ENCODE measurements around the gene ATP8B3. TPM values are rescaled to one million over a fixed set of nuclear protein-coding genes. Genes with fewer than 3 reads are reported as not detected.

The ATP8B3 gene
- total and polyA plus RNA-seq, 10 of the 15 experiments (the other 5 are each of a cell fraction or from before 2014, with no cell fraction given) = 0.13 to 1.7 (median 0.52) TPM

DNA sequence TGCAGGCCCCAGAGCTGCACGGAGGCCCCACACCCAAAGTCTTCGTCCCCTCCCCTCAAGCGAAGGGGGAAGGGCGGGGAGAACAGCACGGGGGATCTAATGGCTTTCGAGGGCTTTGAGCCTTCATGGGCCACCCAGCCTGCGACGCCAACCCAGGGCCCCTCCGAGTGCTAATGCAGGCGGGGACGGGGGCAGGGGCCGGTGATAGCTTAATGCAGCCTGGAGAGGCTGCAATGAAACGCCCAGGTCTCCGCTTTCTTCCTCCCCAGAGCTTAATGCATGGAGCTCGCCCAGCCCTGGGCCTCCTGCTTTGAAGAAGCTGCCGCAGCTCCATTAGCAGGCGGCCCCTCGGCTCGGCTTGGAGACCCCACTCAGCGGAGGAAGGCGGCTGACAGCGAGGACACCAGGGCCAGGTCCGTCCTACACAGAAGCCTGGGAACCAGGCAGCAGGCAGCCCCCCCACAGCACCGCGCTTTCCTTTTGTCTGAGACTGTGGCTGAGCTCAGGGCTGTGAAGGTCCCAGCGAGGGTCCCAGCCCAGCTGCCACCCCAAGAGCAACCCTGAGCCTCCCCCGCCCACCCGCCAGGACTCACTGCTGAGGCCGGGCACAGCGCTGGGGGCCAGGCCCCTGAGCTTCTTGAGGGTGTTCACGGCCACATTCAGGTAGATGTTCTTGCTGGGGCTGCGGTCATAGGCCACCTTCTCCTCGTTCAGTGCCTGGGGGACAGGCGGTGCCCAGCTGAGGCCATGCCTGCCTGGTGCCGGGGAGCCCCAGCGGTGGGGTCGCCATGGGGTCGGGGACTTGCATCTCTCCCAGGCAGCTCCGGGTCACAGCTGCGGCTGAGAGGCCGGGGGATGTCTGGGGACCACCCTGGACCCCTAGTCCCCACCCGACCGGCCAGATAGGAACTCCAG lies 7.5 kb upstream of the ATP8B3 start:
- Histone ChIP-seq H3K27me3 (replicated peaks in 1 of 2; ENCODE audit: control insufficient read depth in 2 of 2, insufficient read depth in 2 of 2, low read length in 1 of 2) (no peaks in the 10 kb centered on the region), H4K20me1 (ENCODE audit: control insufficient read depth, insufficient read depth) (no peaks in the 10 kb centered on the region), H3K79me2 (ENCODE audit: control insufficient read depth, insufficient read depth, low read length) (no peaks in the 10 kb centered on the region), H3K9me3 (replicated peaks; ENCODE audit: control insufficient read depth, insufficient read depth, low read length) (no peaks in the 10 kb centered on the region), H3K4me2 (ENCODE audit: control insufficient read depth, insufficient read depth) (no peak overlapping the region), H3K27ac (ENCODE audit: control insufficient read depth, insufficient read depth) (no peak overlapping the region), H3K4me3 (no peak overlapping the region), H3K36me3 (ENCODE audit: control insufficient read depth in 2 of 2, insufficient read depth in 2 of 2, low read length in 1 of 2) (peaks cover 6 to 38% of the 10 kb centered on the region in 2 experiments; a peak in 3 of 4 replicates), H2AFZ (ENCODE audit: control insufficient read depth, low read depth, low read length) (no peak overlapping the region), H3K9ac (ENCODE audit: control insufficient read depth, insufficient read depth, low read length) (no peak overlapping the region), H3K4me1 (ENCODE audit: control insufficient read depth, insufficient read depth, low read length) (no peaks in the 10 kb centered on the region)
- intact Hi-C loops (cut with micrococcal nuclease; ENCODE audit: unreplicated experiment) (no loop called here), in situ Hi-C loops (cut with MboI) (no loop called here)
- CTCF ChIA-PET = no interaction called here
- ATAC-seq (no peak), DNase-seq (ENCODE audit: low read depth, low spot score) (no peak), FAIRE-seq (no peak)
- RAD21 ChIA-PET (ENCODE audit: unreplicated experiment) = no interaction called here
- WGBS (ENCODE audit: insufficient coverage, insufficient replicate concordance, low lambda C conversion rate, missing lambda C conversion rate) = 93% methylated on average over 42 of the region's 43 CpGs
- POLR2A ChIA-PET = no interaction called here
- SMC1A ChIA-PET (ENCODE audit: uncharacterized antibody, unreplicated experiment) = no interaction called here
- TF ChIP-seq POLR2A (IDR thresholded peaks at IDR 0.05; ENCODE audit: low read depth, low read length) = peak; percentile 20; the same call in 1 of the 2 replicates
- TF ChIP-seq, protein P1, sequence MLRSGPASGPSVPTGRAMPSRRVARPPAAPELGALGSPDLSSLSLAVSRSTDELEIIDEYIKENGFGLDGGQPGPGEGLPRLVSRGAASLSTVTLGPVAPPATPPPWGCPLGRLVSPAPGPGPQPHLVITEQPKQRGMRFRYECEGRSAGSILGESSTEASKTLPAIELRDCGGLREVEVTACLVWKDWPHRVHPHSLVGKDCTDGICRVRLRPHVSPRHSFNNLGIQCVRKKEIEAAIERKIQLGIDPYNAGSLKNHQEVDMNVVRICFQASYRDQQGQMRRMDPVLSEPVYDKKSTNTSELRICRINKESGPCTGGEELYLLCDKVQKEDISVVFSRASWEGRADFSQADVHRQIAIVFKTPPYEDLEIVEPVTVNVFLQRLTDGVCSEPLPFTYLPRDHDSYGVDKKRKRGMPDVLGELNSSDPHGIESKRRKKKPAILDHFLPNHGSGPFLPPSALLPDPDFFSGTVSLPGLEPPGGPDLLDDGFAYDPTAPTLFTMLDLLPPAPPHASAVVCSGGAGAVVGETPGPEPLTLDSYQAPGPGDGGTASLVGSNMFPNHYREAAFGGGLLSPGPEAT (IDR thresholded peaks at IDR 0.05; ENCODE audit: low read depth) = no peak
- BruUV-seq (replicated peaks) = no TSS peak

DNA sequence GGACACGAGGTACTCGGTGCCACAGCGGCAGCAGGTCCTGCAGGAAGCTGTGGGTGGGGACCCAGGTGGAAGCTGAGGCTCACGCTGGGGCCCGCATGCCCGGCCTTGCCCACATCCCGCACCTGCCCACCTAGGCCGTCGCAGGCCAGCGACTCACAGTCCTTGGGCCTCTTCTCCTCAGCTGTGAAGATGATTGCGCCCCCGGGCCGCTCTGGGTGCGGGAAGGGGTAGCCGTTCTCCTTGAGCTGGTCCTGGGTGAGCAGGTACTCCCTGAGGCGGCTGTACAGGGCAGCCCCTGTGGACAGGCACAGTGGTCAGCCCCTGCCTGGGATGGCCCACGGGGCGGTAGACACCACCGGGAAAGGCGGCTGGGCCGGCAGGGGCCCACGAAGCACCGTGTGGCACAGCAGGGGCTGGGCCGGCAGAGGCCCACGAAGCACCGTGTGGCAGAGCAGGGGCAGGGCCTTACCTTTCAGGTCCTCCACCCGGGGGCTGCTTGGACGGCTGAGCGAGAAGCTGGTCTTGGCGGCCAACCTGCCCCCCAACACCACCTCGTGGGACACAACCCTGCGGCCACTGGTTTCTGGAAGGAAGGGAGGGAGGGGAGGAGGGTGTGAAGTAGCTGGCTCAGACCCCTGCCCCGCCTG lies 6.6 kb upstream of the ATP8B3 start:
- no TSS peak for BruUV-seq (replicated peaks)
- H3K36me3 ChIP-seq (ENCODE audit: control insufficient read depth in 2 of 2, insufficient read depth in 2 of 2, low read length in 1 of 2) = peaks cover 6 to 38% of the 10 kb centered on the region in 2 experiments; a peak in 3 of 4 replicates
- ChIA-PET SMC1A (ENCODE audit: uncharacterized antibody, unreplicated experiment) (no interaction called here), RAD21 (ENCODE audit: unreplicated experiment) (no interaction called here), POLR2A (no interaction called here), CTCF (no interaction called here)
- no peak overlapping the region for H3K4me2 ChIP-seq (ENCODE audit: control insufficient read depth, insufficient read depth)
- no peaks in the 10 kb centered on the region for H4K20me1 ChIP-seq (ENCODE audit: control insufficient read depth, insufficient read depth)
- no peak overlapping the region for H3K4me3 ChIP-seq
- DNase-seq (ENCODE audit: low read depth, low spot score) = no peak
- no peaks in the 10 kb centered on the region for H3K27me3 ChIP-seq (replicated peaks in 1 of 2; ENCODE audit: control insufficient read depth in 2 of 2, insufficient read depth in 2 of 2, low read length in 1 of 2)
- no peaks in the 10 kb centered on the region for H3K4me1 ChIP-seq (ENCODE audit: control insufficient read depth, insufficient read depth, low read length)
- no peaks in the 10 kb centered on the region for H3K9me3 ChIP-seq (replicated peaks; ENCODE audit: control insufficient read depth, insufficient read depth, low read length)
- H3K79me2 ChIP-seq (ENCODE audit: control insufficient read depth, insufficient read depth, low read length) = no peaks in the 10 kb centered on the region
- intact Hi-C loops (cut with micrococcal nuclease; ENCODE audit: unreplicated experiment) = no loop called here
- H3K9ac ChIP-seq (ENCODE audit: control insufficient read depth, insufficient read depth, low read length) = no peak overlapping the region
- in situ Hi-C loops (cut with MboI) = no loop called here
- no peak for ATAC-seq
- H2AFZ ChIP-seq (ENCODE audit: control insufficient read depth, low read depth, low read length) = no peak overlapping the region
- no peak for FAIRE-seq
- no peak overlapping the region for H3K27ac ChIP-seq (ENCODE audit: control insufficient read depth, insufficient read depth)
- WGBS (ENCODE audit: insufficient coverage, insufficient replicate concordance, low lambda C conversion rate, missing lambda C conversion rate) = 79% methylated on average over 30 of the region's 33 CpGs
- TF ChIP-seq, protein P2, sequence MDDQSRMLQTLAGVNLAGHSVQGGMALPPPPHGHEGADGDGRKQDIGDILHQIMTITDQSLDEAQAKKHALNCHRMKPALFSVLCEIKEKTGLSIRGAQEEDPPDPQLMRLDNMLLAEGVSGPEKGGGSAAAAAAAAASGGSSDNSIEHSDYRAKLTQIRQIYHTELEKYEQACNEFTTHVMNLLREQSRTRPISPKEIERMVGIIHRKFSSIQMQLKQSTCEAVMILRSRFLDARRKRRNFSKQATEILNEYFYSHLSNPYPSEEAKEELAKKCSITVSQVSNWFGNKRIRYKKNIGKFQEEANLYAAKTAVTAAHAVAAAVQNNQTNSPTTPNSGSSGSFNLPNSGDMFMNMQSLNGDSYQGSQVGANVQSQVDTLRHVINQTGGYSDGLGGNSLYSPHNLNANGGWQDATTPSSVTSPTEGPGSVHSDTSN (IDR thresholded peaks at IDR 0.05; ENCODE audit: insufficient replicate concordance, low read depth, low read length) = no peak
- no peak for TF ChIP-seq MTA2 (IDR thresholded peaks at IDR 0.05; ENCODE audit: low read depth)
- no peak for TF ChIP-seq NR2C1 (IDR thresholded peaks at IDR 0.05)
- TF ChIP-seq, protein P3, sequence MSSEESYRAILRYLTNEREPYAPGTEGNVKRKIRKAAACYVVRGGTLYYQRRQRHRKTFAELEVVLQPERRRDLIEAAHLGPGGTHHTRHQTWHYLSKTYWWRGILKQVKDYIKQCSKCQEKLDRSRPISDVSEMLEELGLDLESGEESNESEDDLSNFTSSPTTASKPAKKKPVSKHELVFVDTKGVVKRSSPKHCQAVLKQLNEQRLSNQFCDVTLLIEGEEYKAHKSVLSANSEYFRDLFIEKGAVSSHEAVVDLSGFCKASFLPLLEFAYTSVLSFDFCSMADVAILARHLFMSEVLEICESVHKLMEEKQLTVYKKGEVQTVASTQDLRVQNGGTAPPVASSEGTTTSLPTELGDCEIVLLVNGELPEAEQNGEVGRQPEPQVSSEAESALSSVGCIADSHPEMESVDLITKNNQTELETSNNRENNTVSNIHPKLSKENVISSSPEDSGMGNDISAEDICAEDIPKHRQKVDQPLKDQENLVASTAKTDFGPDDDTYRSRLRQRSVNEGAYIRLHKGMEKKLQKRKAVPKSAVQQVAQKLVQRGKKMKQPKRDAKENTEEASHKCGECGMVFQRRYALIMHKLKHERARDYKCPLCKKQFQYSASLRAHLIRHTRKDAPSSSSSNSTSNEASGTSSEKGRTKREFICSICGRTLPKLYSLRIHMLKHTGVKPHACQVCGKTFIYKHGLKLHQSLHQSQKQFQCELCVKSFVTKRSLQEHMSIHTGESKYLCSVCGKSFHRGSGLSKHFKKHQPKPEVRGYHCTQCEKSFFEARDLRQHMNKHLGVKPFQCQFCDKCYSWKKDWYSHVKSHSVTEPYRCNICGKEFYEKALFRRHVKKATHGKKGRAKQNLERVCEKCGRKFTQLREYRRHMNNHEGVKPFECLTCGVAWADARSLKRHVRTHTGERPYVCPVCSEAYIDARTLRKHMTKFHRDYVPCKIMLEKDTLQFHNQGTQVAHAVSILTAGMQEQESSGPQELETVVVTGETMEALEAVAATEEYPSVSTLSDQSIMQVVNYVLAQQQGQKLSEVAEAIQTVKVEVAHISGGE (CRISPR knock-in tag; IDR thresholded peaks at IDR 0.05) = no peak
- no peak for TF ChIP-seq CHD1 (IDR thresholded peaks at IDR 0.05; ENCODE audit: low read depth, low read length)

All from GM12878 (cell line).